Neural progenitor cell (in vitro differentiated cells): Measurements from ENCODE around the gene LLCFC1. TPM values are rescaled to one million over a fixed set of nuclear protein-coding genes. Genes with fewer than 3 reads are reported as not detected.

Experiments
- DNase-seq: peaks from one replicate; pipeline ENCODE4 v3.0.0-alpha.2; 2016; ENCODE audit warnings: low spot score
- H2AFZ ChIP-seq: fragments of 200-600 bp; sonication (generic); replicated peaks from 2 replicates; pipeline ENCODE4 v1.6.1; 2016; ENCODE audit warnings: antibody characterized with exemption
- H3F3A ChIP-seq: fragments of 200-600 bp; sonication (generic); 2 replicates; pipeline ENCODE4 v1.6.1; 2016; ENCODE audit warnings: antibody characterized with exemption, low read depth
- H3K27ac ChIP-seq: fragments of 200-600 bp; sonication (generic); 2 replicates; pipeline ENCODE4 v1.5.1; 2016; ENCODE audit warnings: mild to moderate bottlenecking
- H3K27me3 ChIP-seq: fragments of 200-600 bp; sonication (generic); 2 replicates; pipeline ENCODE4 v1.6.1; 2016; ENCODE audit warnings: mild to moderate bottlenecking, moderate library complexity
- H3K36me3 ChIP-seq: fragments of 200-600 bp; sonication (generic); 2 replicates; pipeline ENCODE4 v1.5.1; 2016
- H3K4me1 ChIP-seq: fragments of 200-600 bp; sonication (generic); 2 replicates; pipeline ENCODE4 v1.6.1; 2016; ENCODE audit warnings: mixed run types
- H3K4me2 ChIP-seq: fragments of 200-600 bp; sonication (generic); 2 replicates; pipeline ENCODE4 v1.6.1; 2016
- H3K4me3 ChIP-seq: fragments of 200-600 bp; sonication (generic); 2 replicates; pipeline ENCODE4 v1.5.1; 2016
- H3K79me2 ChIP-seq: fragments of 200-600 bp; sonication (generic); 2 replicates; pipeline ENCODE4 v1.6.1; 2016; ENCODE audit warnings: low read depth
- H3K9ac ChIP-seq: fragments of 200-600 bp; sonication (generic); 2 replicates; pipeline ENCODE4 v1.6.1; 2016
- H3K9me3 ChIP-seq: fragments of 200-600 bp; sonication (generic); 2 replicates; pipeline ENCODE4 v1.5.1; 2016; ENCODE audit warnings: low read depth
- H4K20me1 ChIP-seq: fragments of 200-600 bp; sonication (generic); 2 replicates; pipeline ENCODE4 v1.6.1; 2016; ENCODE audit warnings: low read depth
- H3K27ac Mint-ChIP-seq: 3 replicates; pipeline ENCODE4 v1.8.0; 2021; ENCODE audit warnings: mixed read lengths
- H3K27me3 Mint-ChIP-seq: 2 replicates; pipeline ENCODE4 v1.8.0; 2022; ENCODE audit warnings: low read depth, mild to moderate bottlenecking, inconsistent platforms, moderate library complexity, mixed read lengths; ENCODE audit not compliant: insufficient read depth
- H3K36me3 Mint-ChIP-seq: 3 replicates; pipeline ENCODE4 v1.8.0; 2021; ENCODE audit warnings: mixed read lengths
- H3K4me1 Mint-ChIP-seq: 3 replicates; pipeline ENCODE4 v1.8.0; 2021; ENCODE audit warnings: mixed read lengths
- H3K4me3 Mint-ChIP-seq: 3 replicates; pipeline ENCODE4 v1.8.0; 2021; ENCODE audit warnings: mild to moderate bottlenecking, moderate library complexity, mixed read lengths
- H3K9me3 Mint-ChIP-seq: 3 replicates; pipeline ENCODE4 v1.8.0; 2020; ENCODE audit warnings: mixed read lengths
- EZH2 ChIP-seq: fragments of 200-600 bp; sonication (generic); IDR thresholded peaks from 2 replicates; pipeline ENCODE4 v1.6.1; 2017; ENCODE audit warnings: antibody characterized with exemption, mild to moderate bottlenecking, moderate library complexity
- EZH2phosphoT487 ChIP-seq: fragments of 200-600 bp; sonication (generic); IDR thresholded peaks from 2 replicates; pipeline ENCODE4 v1.6.1; 2017; ENCODE audit warnings: antibody characterized with exemption
- total RNA-seq: library from RNA; depleted of rRNA; stranded (reverse); fragments of >200 nt; gene quantifications from 2 replicates; pipeline ENCODE4 v1.2.3, GENCODE V29; 2015; ENCODE audit warnings: low replicate concordance
- TF ChIP-seq, protein P1 (sequence below): fragments of 200-600 bp; sonication (generic); IDR thresholded peaks from 2 replicates; pipeline ENCODE4 v1.5.1; 2017; ENCODE audit warnings: antibody characterized with exemption, mild to moderate bottlenecking

The LLCFC1 gene
- total RNA-seq, 1 donor from 2014 or later = not detected

DNA sequence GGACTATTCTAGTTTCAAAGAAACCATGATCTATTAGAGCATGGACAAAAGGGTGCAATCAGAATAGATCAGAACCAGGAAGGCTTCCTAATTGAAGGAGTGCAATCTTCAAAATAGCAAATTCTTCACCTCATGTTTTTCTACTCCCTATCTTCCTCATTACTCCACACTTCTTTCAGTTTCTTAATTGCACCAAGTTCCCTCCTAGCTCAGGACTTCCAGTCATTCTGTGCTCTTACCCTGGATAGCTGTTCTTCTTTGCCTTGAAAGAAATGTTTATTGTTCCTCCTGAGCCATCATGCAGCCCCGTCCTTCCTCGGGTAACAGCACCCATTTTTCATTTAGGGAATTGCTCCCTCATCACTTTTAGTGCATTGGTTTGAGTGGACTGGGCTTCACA, 28.8 kb upstream of the LLCFC1 start:
- Histone ChIP-seq H4K20me1 (no peaks in the 10 kb centered on the region), H3K4me2 (no peak overlapping the region), H2AFZ (no peak overlapping the region), H3F3A (no peaks in the 10 kb centered on the region), H3K36me3 (no peaks in the 10 kb centered on the region), H3K79me2 (no peaks in the 10 kb centered on the region), H3K4me3 (no peak overlapping the region), H3K27me3 (no peaks in the 10 kb centered on the region), H3K4me1 (no peaks in the 10 kb centered on the region), H3K27ac (no peak overlapping the region), H3K9ac (no peak overlapping the region), H3K9me3 (peaks cover 5% of the 10 kb centered on the region)
- H3K4me1 Mint-ChIP-seq = no peaks in the 10 kb centered on the region
- no peak for DNase-seq
- peaks cover 4% of the 10 kb centered on the region for H3K9me3 Mint-ChIP-seq
- H3K36me3 Mint-ChIP-seq = no peaks in the 10 kb centered on the region
- no peak overlapping the region for H3K4me3 Mint-ChIP-seq
- H3K27ac Mint-ChIP-seq = no peak overlapping the region
- no peak for TF ChIP-seq EZH2phosphoT487
- TF ChIP-seq, protein P1, sequence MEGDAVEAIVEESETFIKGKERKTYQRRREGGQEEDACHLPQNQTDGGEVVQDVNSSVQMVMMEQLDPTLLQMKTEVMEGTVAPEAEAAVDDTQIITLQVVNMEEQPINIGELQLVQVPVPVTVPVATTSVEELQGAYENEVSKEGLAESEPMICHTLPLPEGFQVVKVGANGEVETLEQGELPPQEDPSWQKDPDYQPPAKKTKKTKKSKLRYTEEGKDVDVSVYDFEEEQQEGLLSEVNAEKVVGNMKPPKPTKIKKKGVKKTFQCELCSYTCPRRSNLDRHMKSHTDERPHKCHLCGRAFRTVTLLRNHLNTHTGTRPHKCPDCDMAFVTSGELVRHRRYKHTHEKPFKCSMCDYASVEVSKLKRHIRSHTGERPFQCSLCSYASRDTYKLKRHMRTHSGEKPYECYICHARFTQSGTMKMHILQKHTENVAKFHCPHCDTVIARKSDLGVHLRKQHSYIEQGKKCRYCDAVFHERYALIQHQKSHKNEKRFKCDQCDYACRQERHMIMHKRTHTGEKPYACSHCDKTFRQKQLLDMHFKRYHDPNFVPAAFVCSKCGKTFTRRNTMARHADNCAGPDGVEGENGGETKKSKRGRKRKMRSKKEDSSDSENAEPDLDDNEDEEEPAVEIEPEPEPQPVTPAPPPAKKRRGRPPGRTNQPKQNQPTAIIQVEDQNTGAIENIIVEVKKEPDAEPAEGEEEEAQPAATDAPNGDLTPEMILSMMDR = no peak
- TF ChIP-seq EZH2 = no peak
- peaks cover 2% of the 10 kb centered on the region for H3K27me3 Mint-ChIP-seq

DNA sequence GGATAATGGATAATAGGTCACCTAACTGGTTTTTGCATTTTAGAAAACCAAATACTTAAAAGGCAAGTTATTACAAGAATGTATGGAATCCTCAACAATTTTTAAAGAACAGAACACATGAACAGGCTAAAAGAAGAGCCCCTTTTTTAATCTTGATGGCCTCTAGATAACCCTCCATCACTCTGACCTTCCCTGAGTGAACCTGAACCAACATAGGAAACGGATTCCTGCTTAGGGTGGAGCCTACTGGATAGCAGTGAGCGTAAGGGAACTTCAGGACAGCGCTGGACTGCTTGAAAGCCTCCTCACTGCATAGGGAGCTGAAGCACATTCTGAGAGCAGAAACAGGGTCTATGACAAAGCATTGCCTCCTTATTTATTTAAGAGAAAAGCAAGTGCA, 26.2 kb upstream of the LLCFC1 start:
- Histone ChIP-seq H4K20me1 (no peaks in the 10 kb centered on the region), H3K9ac (no peak overlapping the region), H3K4me2 (no peak overlapping the region), H3K36me3 (no peaks in the 10 kb centered on the region), H3K79me2 (no peaks in the 10 kb centered on the region), H3F3A (no peaks in the 10 kb centered on the region), H2AFZ (no peak overlapping the region), H3K4me3 (no peak overlapping the region), H3K4me1 (no peaks in the 10 kb centered on the region), H3K27me3 (no peaks in the 10 kb centered on the region), H3K9me3 (no peaks in the 10 kb centered on the region), H3K27ac (no peak overlapping the region)
- no peak for DNase-seq
- Mint-ChIP-seq H3K27ac (no peak overlapping the region), H3K4me1 (no peaks in the 10 kb centered on the region), H3K4me3 (no peak overlapping the region), H3K9me3 (no peaks in the 10 kb centered on the region), H3K36me3 (no peaks in the 10 kb centered on the region), H3K27me3 (peaks cover 2% of the 10 kb centered on the region)
- TF ChIP-seq EZH2 (no peak), EZH2phosphoT487 (no peak)
- TF ChIP-seq, protein P1 = no peak

DNA sequence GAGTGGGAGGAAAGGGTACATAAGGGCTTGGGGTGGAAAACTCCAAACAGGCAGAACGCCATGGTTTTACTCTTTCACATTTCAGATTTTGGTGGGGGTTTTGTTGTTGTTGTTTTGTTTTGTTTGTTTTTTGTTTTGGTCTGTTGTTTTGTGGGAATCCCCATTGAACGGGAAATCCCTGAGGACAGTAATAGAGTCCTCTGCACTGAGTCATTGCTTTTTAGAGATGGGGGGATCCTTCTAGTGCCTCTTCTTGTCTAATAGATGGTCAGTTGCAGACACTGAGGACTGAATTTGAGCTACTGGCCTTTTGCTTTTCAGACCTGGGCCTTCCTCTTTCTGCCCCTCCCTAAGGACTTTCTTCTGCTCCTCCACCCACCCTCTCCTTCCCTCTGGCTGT, 25.7 kb upstream of the LLCFC1 start:
- H3K27ac Mint-ChIP-seq = no peak overlapping the region
- no peaks in the 10 kb centered on the region for H3K9me3 Mint-ChIP-seq
- Histone ChIP-seq H3K36me3 (no peaks in the 10 kb centered on the region), H3K4me1 (no peaks in the 10 kb centered on the region), H3K27ac (no peak overlapping the region), H2AFZ (no peak overlapping the region), H3K4me3 (no peak overlapping the region), H3K27me3 (no peaks in the 10 kb centered on the region), H3K79me2 (no peaks in the 10 kb centered on the region), H4K20me1 (no peaks in the 10 kb centered on the region), H3K4me2 (no peak overlapping the region), H3K9ac (no peak overlapping the region), H3K9me3 (no peaks in the 10 kb centered on the region), H3F3A (no peaks in the 10 kb centered on the region)
- H3K4me3 Mint-ChIP-seq = no peak overlapping the region
- peaks cover 2% of the 10 kb centered on the region for H3K27me3 Mint-ChIP-seq
- H3K36me3 Mint-ChIP-seq = no peaks in the 10 kb centered on the region
- DNase-seq = no peak
- TF ChIP-seq, protein P1 = no peak
- no peaks in the 10 kb centered on the region for H3K4me1 Mint-ChIP-seq

DNA sequence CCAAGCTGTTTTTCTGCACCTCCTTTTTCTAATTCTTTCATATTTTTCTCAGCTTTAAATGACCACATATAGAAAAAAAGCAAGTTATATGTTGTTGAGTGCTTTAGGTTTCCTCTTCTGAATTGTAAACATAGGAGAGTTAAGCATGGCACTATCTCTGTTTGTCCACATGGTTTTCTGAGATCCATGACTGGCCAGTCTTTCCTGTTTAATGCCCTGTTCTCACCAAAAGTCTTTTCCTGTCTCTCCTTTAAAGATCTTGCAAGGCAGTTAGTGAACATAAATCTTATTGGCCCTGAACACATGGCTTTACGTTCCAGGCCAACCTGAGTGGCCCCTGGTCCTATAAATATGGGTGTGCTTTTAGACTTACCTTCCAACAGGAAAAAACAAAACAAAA, 25.2 kb upstream of the LLCFC1 start:
- no peak overlapping the region for H3K27ac ChIP-seq
- H2AFZ ChIP-seq = no peak overlapping the region
- DNase-seq = no peak
- no peak overlapping the region for H3K4me3 ChIP-seq
- H4K20me1 ChIP-seq = no peaks in the 10 kb centered on the region
- no peak overlapping the region for H3K4me3 Mint-ChIP-seq
- no peaks in the 10 kb centered on the region for H3K27me3 ChIP-seq
- H3K79me2 ChIP-seq = no peaks in the 10 kb centered on the region
- no peaks in the 10 kb centered on the region for H3K4me1 ChIP-seq
- no peaks in the 10 kb centered on the region for H3K36me3 Mint-ChIP-seq
- H3K27ac Mint-ChIP-seq = no peak overlapping the region
- no peaks in the 10 kb centered on the region for H3K36me3 ChIP-seq
- peaks cover 2% of the 10 kb centered on the region for H3K27me3 Mint-ChIP-seq
- no peak overlapping the region for H3K4me2 ChIP-seq
- no peaks in the 10 kb centered on the region for H3K4me1 Mint-ChIP-seq
- TF ChIP-seq, protein P1 = no peak
- TF ChIP-seq EZH2 (no peak), EZH2phosphoT487 (no peak)
- H3K9me3 Mint-ChIP-seq = no peaks in the 10 kb centered on the region
- H3F3A ChIP-seq = no peaks in the 10 kb centered on the region
- no peaks in the 10 kb centered on the region for H3K9me3 ChIP-seq
- no peak overlapping the region for H3K9ac ChIP-seq
